Measurements from ENCODE around the gene KIAA1671. TPM values are rescaled to one million over a fixed set of nuclear protein-coding genes. Genes with fewer than 3 reads are reported as not detected.

Gene KIAA1671
- total and polyA plus RNA-seq, 2 of the 4 experiments (the other 2 are of a cell fraction): 0.02 TPM; not detected in 1

GRCh38 chr22:25102722-25103121 lies 150.2 kb downstream of the KIAA1671 start:
- Histone ChIP-seq H3K27ac (ENCODE audit: insufficient read depth, low read length) (no peak overlapping the region), H2BK5ac (ENCODE audit: low read depth, low read length, poor library complexity, severe bottlenecking) (no peak overlapping the region), H3K14ac (replicated peaks; ENCODE audit: low read depth, low read length) (no peak overlapping the region), H3K9me3 (ENCODE audit: control insufficient read depth, insufficient read depth, low read length) (no peaks in the 10 kb centered on the region), H3K36me3 (ENCODE audit: control insufficient read depth, insufficient read depth, low read length) (no peaks in the 10 kb centered on the region), H2AK9ac (replicated peaks; ENCODE audit: low read depth, low read length, poor library complexity) (no peak overlapping the region), H3K18ac (ENCODE audit: low read depth, low read length) (no peak overlapping the region), H3K4me1 (ENCODE audit: control insufficient read depth, insufficient read depth, low read length) (no peaks in the 10 kb centered on the region), H3K56ac (ENCODE audit: extremely low read depth, insufficient read depth, low read length) (no peak overlapping the region), H3K27me3 (ENCODE audit: control insufficient read depth, insufficient read depth, low read length) (no peaks in the 10 kb centered on the region), H3K4ac (ENCODE audit: low read depth, low read length) (no peak overlapping the region), H3K4me2 (ENCODE audit: low read depth, low read length) (no peak overlapping the region), H3K79me1 (ENCODE audit: low read depth in 1 of 2, low read length in 2 of 2) (no peaks in the 10 kb centered on the region), H3K4me3 (ENCODE audit: insufficient read depth, low read depth, low read length) (no peak overlapping the region), H4K8ac (ENCODE audit: low read depth in 2 of 2, low read length in 2 of 2) (no peak overlapping the region), H2BK20ac (ENCODE audit: low read depth, low read length) (no peak overlapping the region), H3K9ac (ENCODE audit: low read depth, low read length) (no peak overlapping the region), H4K20me1 (ENCODE audit: insufficient read depth, low read length) (no peaks in the 10 kb centered on the region), H2AK5ac (ENCODE audit: low read depth, low read length) (no peak overlapping the region), H3K9me1 (ENCODE audit: insufficient read depth, low read length) (no peaks in the 10 kb centered on the region), H2BK120ac (ENCODE audit: low read depth, low read length) (no peak overlapping the region), H2AFZ (replicated peaks; ENCODE audit: low read length, poor library complexity) (no peak overlapping the region), H2BK15ac (ENCODE audit: low read depth, low read length) (no peak overlapping the region), H4K91ac (ENCODE audit: insufficient read depth, low read depth, low read length) (no peak overlapping the region), H3K23ac (ENCODE audit: low read depth, low read length) (no peak overlapping the region), H4K5ac (ENCODE audit: low read depth, low read length) (no peak overlapping the region)
- WGBS, 2 experiments (ENCODE audit: extremely low coverage in 2 of 2, insufficient read length in 1 of 2): 84% methylated on average over 4 of the region's 10 CpGs; no CpG with 5 or more reads in 1 of the 2 experiments
- DNase-seq: no peak
- POLR2A ChIA-PET (ENCODE audit: unreplicated experiment): interaction anchor here (0.6 kb wide), 1 partner anchor 236 kb away, joined by 7 read pairs; no protein-coding TSS in a partner anchor
- TF ChIP-seq USF2 (IDR thresholded peaks at IDR 0.05; ENCODE audit: low read depth, low read length) (no peak), POLR2A (IDR thresholded peaks at IDR 0.05; ENCODE audit: low read depth, low read length) (no peak), ELK1 (IDR thresholded peaks at IDR 0.05; ENCODE audit: borderline replicate concordance, low read depth, low read length) (no peak), NFE2L2 (IDR thresholded peaks at IDR 0.05; ENCODE audit: low read depth, low read length) (no peak), CHD1 (IDR thresholded peaks at IDR 0.05; ENCODE audit: low read depth, low read length) (no peak), MAZ (IDR thresholded peaks at IDR 0.05; ENCODE audit: borderline replicate concordance, low read depth, low read length) (no peak)
- dilution Hi-C loops (cut with HindIII; ENCODE audit: low sequenced_read_pairs, unreplicated experiment): no loop called here
- intact Hi-C loops (cut with micrococcal nuclease): no loop called here
- CTCF ChIA-PET: no interaction called here
- in situ Hi-C loops (cut with MboI; ENCODE audit: low sequenced_read_pairs): no loop called here
- ATAC-seq (ENCODE audit: low read depth): no peak
- no TSS peak for BruUV-seq (replicated peaks)
